NCI-H82 treated with DMSO at 0.1 percent for 48 hours (cell line): ENCODE results near the gene SLC39A12.

ENCODE experiments used
- DNase-seq: peaks from one replicate; lab custom pipeline; 2025; ENCODE audit not compliant: unreplicated experiment; lab: John Stamatoyannopoulos, UW

Gene SLC39A12

DNA sequence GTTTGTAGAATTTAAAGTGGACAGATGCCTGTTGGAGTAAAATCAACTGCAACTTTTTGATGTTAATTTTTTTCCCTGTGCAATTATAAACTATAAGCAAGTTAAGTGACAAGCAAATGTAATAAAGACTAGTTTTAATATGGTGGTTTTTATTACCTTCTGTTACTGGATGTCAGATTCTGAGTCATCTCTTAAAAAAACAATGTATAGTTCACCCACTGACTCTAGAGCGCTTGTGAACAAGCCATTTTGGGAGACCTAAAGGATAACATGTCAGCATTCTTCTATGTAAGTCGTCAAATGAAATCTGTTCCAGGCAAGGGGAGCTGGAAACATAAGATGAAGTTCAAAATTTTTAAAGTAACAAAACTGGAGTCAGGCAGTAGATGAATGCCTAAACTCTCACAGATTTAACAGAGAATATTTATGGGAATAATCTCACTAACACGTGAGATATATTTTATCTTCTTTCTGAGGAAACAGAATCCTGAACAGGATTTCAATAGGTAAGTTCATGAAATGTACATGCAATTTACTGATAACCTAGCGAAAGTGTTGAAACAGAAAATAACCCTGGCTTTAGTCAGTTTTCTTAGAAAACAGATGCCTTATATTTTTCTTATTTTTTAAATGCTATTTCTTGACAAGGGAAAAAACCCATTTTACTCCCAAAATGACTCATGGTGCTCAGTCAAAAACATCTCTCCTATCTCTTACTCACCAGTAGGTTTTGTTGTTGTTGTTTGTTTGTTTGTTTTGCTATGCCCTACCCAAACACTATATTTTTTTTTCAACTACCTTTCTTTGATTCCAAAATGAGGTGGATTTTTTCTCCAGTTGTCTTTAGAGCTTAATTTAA, 91.7 kb downstream of the SLC39A12 start:
- DNase-seq, result no peak

DNA sequence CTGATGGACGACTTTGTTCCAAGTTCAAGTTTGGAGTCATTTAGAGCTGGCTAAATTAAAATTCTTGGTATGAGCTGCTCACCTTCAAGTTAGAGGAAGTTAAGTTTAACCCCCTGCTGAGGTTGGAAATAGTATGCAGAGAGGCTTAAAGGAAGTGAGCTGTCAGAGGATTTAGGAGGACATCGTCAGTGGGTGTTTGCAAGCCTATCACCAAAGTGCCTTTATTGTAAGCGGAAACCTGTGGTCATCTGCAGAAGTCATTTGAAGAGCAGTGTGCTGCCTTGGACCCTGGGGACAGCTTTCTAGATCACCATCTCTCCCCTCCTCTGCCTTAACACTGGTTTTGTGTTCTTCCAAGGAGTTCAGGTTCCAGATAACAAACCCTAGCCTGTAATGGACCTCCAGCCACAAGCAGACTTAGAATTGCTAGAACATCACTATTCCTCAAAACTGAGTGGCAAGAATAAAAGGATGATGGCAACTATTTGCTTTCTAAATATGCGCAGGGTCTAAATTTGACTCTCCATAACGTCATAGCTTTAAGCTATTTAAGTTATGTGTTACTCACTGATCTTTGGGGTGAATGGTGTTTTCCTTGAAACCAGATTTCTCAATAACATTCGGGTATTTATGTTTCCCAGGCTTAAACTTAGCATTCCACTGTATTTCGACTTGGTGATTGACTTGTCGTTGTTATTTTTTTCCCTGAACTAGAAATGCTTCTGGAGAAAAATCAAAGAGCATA, 93.4 kb downstream of the SLC39A12 start:
- no peak for DNase-seq

DNA sequence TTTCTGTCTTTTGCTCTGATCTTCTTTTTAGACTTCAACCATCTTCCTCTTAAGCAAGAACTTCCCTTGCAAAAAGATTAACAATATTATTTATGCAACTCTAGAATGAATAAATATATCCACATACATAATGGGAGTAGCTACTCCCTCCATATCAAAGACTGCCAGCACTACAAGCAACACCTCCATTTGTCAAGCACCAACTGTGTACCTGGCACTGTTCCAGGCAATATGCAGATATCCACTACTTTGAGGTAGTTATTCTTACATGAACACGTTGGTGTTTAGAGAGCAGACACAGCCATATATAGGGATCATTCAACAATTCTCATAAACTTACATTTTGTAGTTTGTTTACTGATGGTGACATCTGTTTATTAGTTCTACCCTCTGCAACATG, 104.9 kb downstream of the SLC39A12 start:
- DNase-seq, result no peak

DNA sequence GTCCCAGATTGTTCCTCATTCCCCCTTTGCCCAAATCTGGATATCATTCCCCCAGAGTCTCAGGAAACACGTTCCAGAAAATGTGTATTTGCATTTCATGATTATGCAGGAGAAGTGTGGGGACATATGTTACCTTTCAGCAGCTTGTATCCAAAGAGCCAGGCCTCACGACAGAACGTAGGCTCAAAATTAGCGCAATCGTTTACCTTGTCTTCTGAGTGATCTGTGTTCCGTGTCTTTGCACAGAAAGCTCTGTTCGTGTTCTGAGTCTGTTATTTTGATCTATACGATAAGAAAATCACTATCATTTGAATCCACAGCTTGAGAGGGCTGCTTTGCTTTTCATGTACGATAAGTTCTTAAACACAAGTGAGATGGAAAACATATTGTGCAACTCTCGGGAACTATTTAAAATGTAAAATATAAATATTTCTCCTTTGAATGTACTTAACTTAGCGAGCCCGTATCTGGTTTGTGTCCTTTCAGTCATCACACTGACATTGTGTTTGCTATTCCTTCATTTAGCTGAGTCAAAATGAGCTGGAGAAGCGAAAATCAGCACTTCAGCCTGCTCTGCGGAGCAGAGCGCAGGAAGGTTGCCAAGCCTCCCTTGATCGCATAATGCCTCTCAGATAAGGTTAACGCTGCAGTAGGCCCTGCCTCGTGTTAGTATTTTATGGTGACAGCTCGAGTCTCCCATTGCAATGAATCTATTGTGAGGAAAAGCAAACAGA, 108.3 kb downstream of the SLC39A12 start:
- no peak for DNase-seq

DNA sequence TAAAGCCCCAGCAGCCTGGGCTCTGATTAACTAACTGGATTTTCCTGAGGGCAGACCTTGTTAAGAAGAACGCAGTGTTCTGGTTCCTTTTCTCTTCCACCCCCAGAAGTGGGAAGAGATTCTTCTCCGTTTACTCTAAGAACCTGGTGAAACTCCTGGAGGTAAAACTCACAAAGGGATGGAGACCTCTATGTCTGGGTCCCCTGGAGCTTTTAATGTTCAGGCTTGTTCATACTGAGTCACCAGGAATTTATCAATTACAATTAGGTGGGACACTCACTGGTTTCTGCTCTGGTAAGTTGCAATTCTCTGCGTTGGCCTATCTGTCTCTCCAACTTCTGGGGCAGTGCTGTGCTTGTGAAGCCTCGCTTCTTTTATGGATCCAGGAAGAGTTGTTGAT, 115.2 kb downstream of the SLC39A12 start:
- no peak for DNase-seq

DNA sequence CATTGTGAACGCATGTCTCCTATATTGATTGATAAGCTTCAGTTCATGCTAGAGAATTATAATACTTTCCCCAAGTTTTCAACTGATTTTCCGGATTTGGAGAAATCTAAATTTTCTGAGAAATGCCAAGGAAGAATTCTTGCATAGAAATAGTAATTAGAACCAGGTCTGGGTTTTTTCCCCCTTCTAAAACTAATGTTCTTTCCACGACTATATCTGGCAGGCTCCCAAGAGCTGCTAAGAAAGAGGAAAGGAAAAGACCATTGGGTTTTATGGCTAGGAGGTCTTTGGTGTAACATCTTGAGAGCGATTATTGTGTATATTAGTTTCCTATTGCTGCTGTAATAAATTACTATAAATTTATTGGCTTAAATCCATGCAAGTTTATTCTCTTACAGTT, 116.7 kb downstream of the SLC39A12 start:
- DNase-seq, result no peak

DNA sequence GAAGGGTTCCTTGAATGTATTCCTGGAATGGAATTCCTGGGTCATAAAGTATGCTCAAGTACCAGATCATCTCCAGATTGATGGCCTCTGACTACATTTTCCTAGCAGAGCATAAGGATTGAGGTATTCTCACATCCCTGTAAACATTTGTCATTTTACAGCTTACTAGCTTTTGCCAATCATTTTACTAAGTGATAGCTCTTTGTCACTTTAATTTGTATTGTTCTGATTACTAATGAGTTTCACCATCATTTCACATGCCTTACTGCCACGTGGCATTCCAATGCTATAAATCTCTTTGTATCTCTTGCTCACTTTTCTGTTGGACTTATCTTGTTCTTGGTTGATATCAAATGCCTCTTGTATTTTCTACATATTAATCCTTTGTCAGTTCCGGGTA, 119.9 kb downstream of the SLC39A12 start:
- DNase-seq, result no peak

DNA sequence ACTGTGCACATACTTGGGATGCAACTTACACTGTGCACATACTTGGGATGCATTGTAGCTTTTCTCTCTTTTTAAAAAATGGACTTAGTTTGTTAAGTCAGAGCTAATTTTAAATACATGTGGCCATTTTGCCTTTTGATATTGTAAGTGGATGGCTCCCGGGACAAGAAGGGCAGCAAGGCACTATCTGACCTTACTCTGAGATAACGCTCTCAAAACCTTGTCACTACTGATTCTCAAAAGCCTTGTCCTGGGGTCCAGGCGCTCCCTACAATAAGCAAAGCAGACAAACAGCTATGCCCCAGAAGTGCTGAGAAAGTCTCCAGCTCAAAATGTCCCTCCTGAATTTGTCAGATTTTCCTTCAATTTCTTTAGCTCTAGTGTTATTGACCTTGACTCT, 121.6 kb downstream of the SLC39A12 start:
- no peak for DNase-seq

DNA sequence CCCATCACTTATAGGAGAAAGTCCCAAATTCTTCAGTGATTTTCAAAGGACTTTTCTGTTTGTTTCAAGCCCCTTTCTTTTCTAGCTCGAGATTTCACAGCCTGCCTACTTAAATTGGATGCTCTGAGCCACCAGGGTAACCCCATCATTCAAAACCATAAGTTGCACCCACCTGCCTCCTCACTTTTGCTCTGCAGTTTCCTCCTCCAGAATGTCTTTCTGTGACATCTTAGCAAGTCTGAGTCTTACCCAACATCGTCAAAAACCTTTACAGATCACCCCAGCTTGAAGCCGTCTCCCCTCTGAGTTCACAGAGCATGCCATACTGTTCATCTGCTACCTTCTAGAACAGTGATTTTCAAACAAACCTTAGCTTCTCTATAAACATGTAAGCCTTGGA, 124.2 kb downstream of the SLC39A12 start:
- no peak for DNase-seq

DNA sequence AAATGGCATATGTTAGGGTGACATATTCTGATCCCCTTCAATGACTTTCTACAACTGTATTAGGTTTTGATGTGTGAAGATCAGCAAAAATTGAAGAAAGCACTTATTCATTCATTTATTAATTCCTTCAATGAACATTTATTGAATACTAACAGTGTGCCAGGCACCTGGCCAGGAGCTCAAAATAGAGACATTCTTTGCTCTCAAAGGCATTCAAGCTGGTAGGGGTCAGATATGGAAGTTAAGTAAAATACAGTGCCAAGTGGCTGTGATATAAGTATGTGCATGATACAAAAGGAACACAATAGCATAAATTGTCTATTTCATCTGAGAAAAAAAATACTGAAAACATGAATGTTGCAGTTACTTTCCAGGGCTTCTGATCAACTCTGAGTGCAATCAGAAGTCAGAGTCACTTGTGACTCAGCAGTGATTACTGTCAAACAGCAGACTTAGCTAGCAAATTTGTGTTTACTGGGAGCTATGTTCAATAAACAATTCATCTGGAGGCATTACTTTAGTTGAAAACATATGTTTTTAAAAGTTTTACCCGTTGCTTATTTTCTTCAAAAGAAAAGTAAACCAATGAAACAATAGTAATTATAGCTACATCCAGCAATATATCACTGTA, 128.1 kb downstream of the SLC39A12 start:
- DNase-seq, result no peak

DNA sequence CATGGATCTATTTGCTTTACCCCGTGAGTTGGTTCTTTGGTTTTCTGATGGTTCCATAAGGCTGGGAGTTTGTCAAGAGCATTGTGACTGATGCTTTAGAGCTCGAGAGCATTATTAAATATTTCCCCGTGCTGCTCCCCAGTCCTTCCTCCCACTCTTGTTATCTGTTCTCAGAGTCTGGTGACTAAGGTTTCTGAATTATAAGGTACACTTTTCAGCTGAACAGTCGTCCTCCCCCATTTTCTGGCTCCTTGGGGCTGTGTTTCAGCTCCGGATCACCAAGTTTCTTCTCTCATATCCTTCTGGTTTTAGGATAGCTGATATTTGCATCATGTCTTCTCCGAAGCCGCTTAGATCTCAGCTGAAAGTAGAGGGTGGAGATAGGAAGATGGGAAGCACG, 130.7 kb downstream of the SLC39A12 start:
- no peak for DNase-seq

DNA sequence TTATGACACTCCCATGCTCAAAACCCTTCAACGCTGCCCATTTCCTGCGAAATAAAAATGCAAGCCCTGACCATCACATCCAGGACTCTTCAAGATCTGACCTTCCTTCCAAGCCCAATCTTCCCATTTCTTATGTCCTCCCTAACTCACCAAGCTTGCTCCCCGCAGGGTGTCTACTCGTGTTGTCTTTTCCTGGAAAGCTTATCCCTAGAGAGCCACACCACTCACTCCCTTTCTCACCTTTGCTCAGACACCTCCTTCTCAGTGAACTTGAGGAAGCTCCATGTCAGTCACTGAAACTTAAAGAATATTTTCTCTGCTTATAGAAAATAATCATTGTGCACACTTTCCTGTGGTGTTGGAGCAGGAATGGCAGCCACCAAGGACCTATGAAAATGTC, 134.1 kb downstream of the SLC39A12 start:
- DNase-seq, result no peak

DNA sequence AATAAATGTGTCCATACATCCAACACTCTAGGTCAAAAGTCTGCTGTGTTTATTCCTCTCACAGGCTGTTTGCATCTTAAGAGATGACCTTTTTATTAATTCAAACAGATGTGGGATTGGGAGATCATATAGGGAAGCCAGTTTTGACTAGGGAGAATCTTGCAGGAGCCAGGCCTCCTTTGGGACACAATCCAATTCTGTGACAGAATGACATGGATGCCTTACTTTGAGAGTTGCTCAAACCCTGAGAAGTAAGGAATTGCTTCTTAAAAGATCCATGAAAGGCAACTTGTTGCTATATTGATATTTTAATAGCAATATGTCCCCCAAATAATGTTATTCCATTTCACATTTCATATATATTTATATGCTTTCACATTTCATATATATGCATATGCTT, 135.0 kb downstream of the SLC39A12 start:
- no peak for DNase-seq

DNA sequence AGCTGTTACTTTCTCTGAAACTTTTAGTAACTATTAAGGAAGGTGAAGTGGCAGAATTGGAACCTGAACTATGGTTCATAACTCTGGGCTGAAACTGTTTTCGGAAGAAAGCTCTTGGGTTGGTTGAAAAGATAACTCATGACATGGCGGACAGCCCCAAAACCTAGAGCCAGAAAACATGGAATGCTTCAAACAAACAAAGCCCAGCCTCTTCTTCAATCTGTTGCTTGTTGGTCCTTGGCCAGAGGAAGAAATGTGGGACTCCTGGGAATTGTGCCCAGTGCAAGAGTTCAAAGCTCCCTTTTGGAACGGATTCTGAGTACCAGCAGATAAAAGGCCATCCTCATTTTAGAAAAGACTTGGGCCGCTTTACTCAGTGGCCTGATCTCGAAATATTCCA, 135.6 kb downstream of the SLC39A12 start:
- no peak for DNase-seq
